ENCODE measurements around the gene LIMA1.

DNA sequence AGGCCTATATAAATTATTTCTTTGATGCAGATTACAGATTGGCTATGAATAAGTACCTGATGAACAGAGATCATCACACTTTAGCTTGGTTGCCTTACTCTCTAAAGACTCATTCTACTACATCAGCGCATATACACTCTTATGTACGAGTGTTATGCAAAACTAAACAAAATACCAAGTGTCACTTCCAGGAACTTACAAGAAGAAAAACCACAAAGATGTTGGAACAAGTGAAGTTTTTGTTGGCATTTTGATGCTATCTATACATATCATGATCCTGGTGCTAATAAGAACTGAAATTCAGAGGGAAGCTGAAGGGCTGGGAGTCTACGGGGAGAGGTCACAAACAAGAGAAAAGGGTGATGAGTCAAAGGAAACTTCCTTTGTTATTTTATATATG lies 68.3 kb downstream of the LIMA1 start:
- TF ChIP-seq, protein P1, sequence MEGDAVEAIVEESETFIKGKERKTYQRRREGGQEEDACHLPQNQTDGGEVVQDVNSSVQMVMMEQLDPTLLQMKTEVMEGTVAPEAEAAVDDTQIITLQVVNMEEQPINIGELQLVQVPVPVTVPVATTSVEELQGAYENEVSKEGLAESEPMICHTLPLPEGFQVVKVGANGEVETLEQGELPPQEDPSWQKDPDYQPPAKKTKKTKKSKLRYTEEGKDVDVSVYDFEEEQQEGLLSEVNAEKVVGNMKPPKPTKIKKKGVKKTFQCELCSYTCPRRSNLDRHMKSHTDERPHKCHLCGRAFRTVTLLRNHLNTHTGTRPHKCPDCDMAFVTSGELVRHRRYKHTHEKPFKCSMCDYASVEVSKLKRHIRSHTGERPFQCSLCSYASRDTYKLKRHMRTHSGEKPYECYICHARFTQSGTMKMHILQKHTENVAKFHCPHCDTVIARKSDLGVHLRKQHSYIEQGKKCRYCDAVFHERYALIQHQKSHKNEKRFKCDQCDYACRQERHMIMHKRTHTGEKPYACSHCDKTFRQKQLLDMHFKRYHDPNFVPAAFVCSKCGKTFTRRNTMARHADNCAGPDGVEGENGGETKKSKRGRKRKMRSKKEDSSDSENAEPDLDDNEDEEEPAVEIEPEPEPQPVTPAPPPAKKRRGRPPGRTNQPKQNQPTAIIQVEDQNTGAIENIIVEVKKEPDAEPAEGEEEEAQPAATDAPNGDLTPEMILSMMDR (IDR thresholded peaks at IDR 0.05): no peak
- no peak for TF ChIP-seq POLR2A (IDR thresholded peaks at IDR 0.05)

Measured in body of pancreas (tissue), 4 donors.